ENCODE measurements around the gene TMEM62.

GRCh38 chr15:43214169-43214568, 80.8 kb downstream of the TMEM62 start:
- TF ChIP-seq POLR2A (IDR thresholded peaks at IDR 0.05) (no peak), CTCF (IDR thresholded peaks at IDR 0.05) (no peak)

Measured in body of pancreas (tissue), 4 donors.